OCI-LY1 (cell line): ENCODE data around the gene SLC4A7.

Experiments used
- H2AFZ ChIP-seq: fragments of 200-600 bp; sonication (generic), shearing (Covaris generic); 2 replicates; pipeline ENCODE4 v1.6.0; 2014; ENCODE audit warnings: antibody characterized with exemption, mild to moderate bottlenecking, low read length
- H3F3A ChIP-seq: fragments of 200-600 bp; sonication (generic), shearing (Covaris generic); 2 replicates; pipeline ENCODE4 v1.6.0; 2014; ENCODE audit warnings: mild to moderate bottlenecking, antibody characterized with exemption, low read length, moderate library complexity; ENCODE audit not compliant: insufficient read depth
- H3K27ac ChIP-seq: fragments of 200-600 bp; sonication (generic); 2 replicates; pipeline ENCODE4 v1.5.1; 2014; ENCODE audit warnings: low read length, mixed run types, mild to moderate bottlenecking, low read depth; ENCODE audit not compliant: poor library complexity, severe bottlenecking
- H3K27me3 ChIP-seq: fragments of 200-600 bp; sonication (generic); 2 replicates; pipeline ENCODE4 v1.6.0; 2014; ENCODE audit warnings: antibody characterized with exemption, mild to moderate bottlenecking, low read length, moderate library complexity; ENCODE audit not compliant: insufficient read depth
- H3K36me3 ChIP-seq: fragments of 200-600 bp; sonication (generic); 2 replicates; pipeline ENCODE4 v1.6.1; 2014; ENCODE audit warnings: mild to moderate bottlenecking, antibody characterized with exemption, low read length, moderate library complexity, mixed read lengths; ENCODE audit not compliant: insufficient read depth
- H3K4me1 ChIP-seq: fragments of 200-600 bp; sonication (generic); 2 replicates; pipeline ENCODE4 v1.5.1; 2014; ENCODE audit warnings: mild to moderate bottlenecking, low read length, moderate library complexity; ENCODE audit not compliant: insufficient read depth, severe bottlenecking
- H3K4me2 ChIP-seq: fragments of 200-600 bp; sonication (generic), shearing (Covaris generic); 2 replicates; pipeline ENCODE4 v1.6.1; 2014; ENCODE audit warnings: low read length
- H3K4me3 ChIP-seq: fragments of 200-600 bp; sonication (generic); 2 replicates; pipeline ENCODE4 v1.5.1; 2014; ENCODE audit warnings: low read length, low read depth, mild to moderate bottlenecking, mixed read lengths; ENCODE audit not compliant: poor library complexity, severe bottlenecking
- H3K79me2 ChIP-seq: fragments of 200-600 bp; shearing (Covaris generic); 2 replicates; pipeline ENCODE4 v1.6.1; 2016; ENCODE audit warnings: mixed run types, low read length, mixed read lengths; ENCODE audit not compliant: insufficient read depth
- H3K9ac ChIP-seq: fragments of 200-600 bp; sonication (generic), shearing (Covaris generic); 2 replicates; pipeline ENCODE4 v1.6.1; 2014; ENCODE audit warnings: mild to moderate bottlenecking, low read length, mixed read lengths
- H3K9me2 ChIP-seq: fragments of 200-600 bp; sonication (generic), shearing (Covaris generic); 2 replicates; pipeline ENCODE4 v1.6.1; 2014; ENCODE audit warnings: low read depth, mild to moderate bottlenecking, low read length, mixed read lengths
- H3K9me3 ChIP-seq: fragments of 200-600 bp; shearing (Covaris generic); 2 replicates; pipeline ENCODE4 v1.6.1; 2014; ENCODE audit warnings: low read length, mixed read lengths
- H4K20me1 ChIP-seq: fragments of 200-600 bp; sonication (generic), shearing (Covaris generic); 2 replicates; pipeline ENCODE4 v1.6.0; 2016; ENCODE audit warnings: mild to moderate bottlenecking, low read length; ENCODE audit not compliant: insufficient read depth
- EZH2 ChIP-seq: fragments of 200-600 bp; sonication (generic), shearing (Covaris generic); IDR thresholded peaks from 2 replicates; pipeline ENCODE4 v1.8.0; 2017; ENCODE audit warnings: borderline replicate concordance, mixed run types, mild to moderate bottlenecking, antibody characterized with exemption, low read length, moderate library complexity, mixed read lengths
- TF ChIP-seq, protein P1 (sequence below): fragments of 200-600 bp; sonication (generic), shearing (Covaris generic); IDR thresholded peaks from 2 replicates; pipeline ENCODE4 v1.5.1; 2017; ENCODE audit warnings: mild to moderate bottlenecking, antibody characterized with exemption, low read length, moderate library complexity, mixed read lengths

SLC4A7 gene

DNA sequence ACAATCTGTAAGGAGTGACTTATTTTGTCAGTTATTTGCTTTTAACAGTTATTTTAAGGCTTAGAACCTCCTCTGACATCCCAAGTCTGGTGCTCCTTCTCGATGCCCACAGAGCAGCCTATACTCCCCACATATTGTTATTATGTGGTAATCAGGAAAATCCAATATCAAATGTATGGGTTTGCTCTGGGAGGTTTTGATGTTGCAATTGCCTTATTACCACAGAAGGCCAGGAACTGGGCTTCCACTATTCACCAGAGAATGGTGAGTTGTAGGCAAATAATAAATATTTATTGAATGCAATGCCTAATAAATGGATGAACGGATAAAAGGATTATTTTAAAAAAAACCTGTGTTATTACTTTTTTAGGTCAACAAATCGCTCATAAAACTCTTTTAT, 127.2 kb downstream of the SLC4A7 start:
- H3K36me3 ChIP-seq = no peaks in the 10 kb centered on the region
- H3K27ac ChIP-seq = no peak overlapping the region
- H3K79me2 ChIP-seq = no peaks in the 10 kb centered on the region
- no peak overlapping the region for H3K9ac ChIP-seq
- no peak for TF ChIP-seq EZH2
- TF ChIP-seq, protein P1, sequence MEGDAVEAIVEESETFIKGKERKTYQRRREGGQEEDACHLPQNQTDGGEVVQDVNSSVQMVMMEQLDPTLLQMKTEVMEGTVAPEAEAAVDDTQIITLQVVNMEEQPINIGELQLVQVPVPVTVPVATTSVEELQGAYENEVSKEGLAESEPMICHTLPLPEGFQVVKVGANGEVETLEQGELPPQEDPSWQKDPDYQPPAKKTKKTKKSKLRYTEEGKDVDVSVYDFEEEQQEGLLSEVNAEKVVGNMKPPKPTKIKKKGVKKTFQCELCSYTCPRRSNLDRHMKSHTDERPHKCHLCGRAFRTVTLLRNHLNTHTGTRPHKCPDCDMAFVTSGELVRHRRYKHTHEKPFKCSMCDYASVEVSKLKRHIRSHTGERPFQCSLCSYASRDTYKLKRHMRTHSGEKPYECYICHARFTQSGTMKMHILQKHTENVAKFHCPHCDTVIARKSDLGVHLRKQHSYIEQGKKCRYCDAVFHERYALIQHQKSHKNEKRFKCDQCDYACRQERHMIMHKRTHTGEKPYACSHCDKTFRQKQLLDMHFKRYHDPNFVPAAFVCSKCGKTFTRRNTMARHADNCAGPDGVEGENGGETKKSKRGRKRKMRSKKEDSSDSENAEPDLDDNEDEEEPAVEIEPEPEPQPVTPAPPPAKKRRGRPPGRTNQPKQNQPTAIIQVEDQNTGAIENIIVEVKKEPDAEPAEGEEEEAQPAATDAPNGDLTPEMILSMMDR = no peak
- no peaks in the 10 kb centered on the region for H4K20me1 ChIP-seq
- no peaks in the 10 kb centered on the region for H3K9me2 ChIP-seq
- H3K27me3 ChIP-seq = no peaks in the 10 kb centered on the region
- H3K9me3 ChIP-seq = no peaks in the 10 kb centered on the region
- no peak overlapping the region for H3K4me2 ChIP-seq
- no peak overlapping the region for H2AFZ ChIP-seq
- no peaks in the 10 kb centered on the region for H3F3A ChIP-seq
- H3K4me1 ChIP-seq = peaks cover 34% of the 10 kb centered on the region
- no peak overlapping the region for H3K4me3 ChIP-seq

- Histone ChIP-seq H3K9me2 (no peaks in the 10 kb centered on the region), H3F3A (no peaks in the 10 kb centered on the region), H3K9ac (no peak overlapping the region), H3K4me1 (peaks cover 20% of the 10 kb centered on the region), H3K36me3 (no peaks in the 10 kb centered on the region), H3K27ac (no peak overlapping the region), H3K9me3 (no peaks in the 10 kb centered on the region), H3K4me2 (no peak overlapping the region), H3K27me3 (no peaks in the 10 kb centered on the region), H3K79me2 (no peaks in the 10 kb centered on the region), H2AFZ (no peak overlapping the region), H3K4me3 (no peak overlapping the region), H4K20me1 (no peaks in the 10 kb centered on the region)
- TF ChIP-seq EZH2 = no peak
- TF ChIP-seq, protein P1 = no peak
These were observed 129.5 kb downstream of the SLC4A7 start for GRCh38 chr3:27354588-27355203.

GRCh38 chr3:27354161-27354560, 130.0 kb downstream of the SLC4A7 start:
- no peak overlapping the region for H3K9ac ChIP-seq
- TF ChIP-seq, protein P1 = no peak
- TF ChIP-seq EZH2 = no peak
- H2AFZ ChIP-seq = no peak overlapping the region
- peaks cover 14% of the 10 kb centered on the region for H3K4me1 ChIP-seq
- no peaks in the 10 kb centered on the region for H4K20me1 ChIP-seq
- no peak overlapping the region for H3K27ac ChIP-seq
- no peak overlapping the region for H3K4me2 ChIP-seq
- no peaks in the 10 kb centered on the region for H3K79me2 ChIP-seq
- H3K9me3 ChIP-seq = no peaks in the 10 kb centered on the region
- no peaks in the 10 kb centered on the region for H3K27me3 ChIP-seq
- no peaks in the 10 kb centered on the region for H3K36me3 ChIP-seq
- H3K4me3 ChIP-seq = no peak overlapping the region
- no peaks in the 10 kb centered on the region for H3F3A ChIP-seq
- no peaks in the 10 kb centered on the region for H3K9me2 ChIP-seq
